Neutrophil (primary cell): ENCODE results near the gene CNKSR3.
A peak's percentile ranks its signal among the peaks of the same experiment; 100 is the strongest.

Source experiments
- H3K27ac ChIP-seq: fragments of 200-600 bp; sonication (generic); 2 replicates; pipeline ENCODE4 v1.5.1; 2016; ENCODE audit warnings: mild to moderate bottlenecking, moderate library complexity
- H3K27me3 ChIP-seq: fragments of 200-600 bp; sonication (generic); 2 replicates; pipeline ENCODE4 v1.6.0; 2016; ENCODE audit warnings: mild to moderate bottlenecking
- H3K36me3 ChIP-seq: fragments of 200-600 bp; sonication (generic); 2 replicates; pipeline ENCODE4 v1.5.1; 2017
- H3K4me1 ChIP-seq, 2 experiments: fragments of 200-600 bp in 1 of 2; sonication (generic) in 1 of 2; 1 replicate in 1 of 2; 2 replicates in 1 of 2; pipeline versions ENCODE4 v1.5.1 to v1.6.1; 2013 to 2016; ENCODE audit warnings: low read depth in 1 of 2, low read length in 1 of 2, mild to moderate bottlenecking in 1 of 2, moderate library complexity in 1 of 2; ENCODE audit not compliant: control insufficient read depth in 1 of 2, insufficient read depth in 1 of 2
- H3K4me3 ChIP-seq, 2 experiments: fragments of 200-600 bp in 1 of 2; sonication (generic) in 1 of 2; 1 replicate in 1 of 2; 2 replicates in 1 of 2; pipeline ENCODE4 v1.5.1; 2013 to 2016; ENCODE audit warnings: low read depth in 1 of 2, low read length in 1 of 2, mild to moderate bottlenecking in 1 of 2, moderate library complexity in 1 of 2
- H3K9me3 ChIP-seq: fragments of 200-600 bp; sonication (generic); 2 replicates; pipeline ENCODE4 v1.5.1; 2016
- CTCF ChIP-seq: fragments of 200-600 bp; sonication (generic); IDR thresholded peaks from 2 replicates; pipeline ENCODE4 v1.5.1; 2016; ENCODE audit warnings: antibody characterized with exemption

CNKSR3 gene

DNA sequence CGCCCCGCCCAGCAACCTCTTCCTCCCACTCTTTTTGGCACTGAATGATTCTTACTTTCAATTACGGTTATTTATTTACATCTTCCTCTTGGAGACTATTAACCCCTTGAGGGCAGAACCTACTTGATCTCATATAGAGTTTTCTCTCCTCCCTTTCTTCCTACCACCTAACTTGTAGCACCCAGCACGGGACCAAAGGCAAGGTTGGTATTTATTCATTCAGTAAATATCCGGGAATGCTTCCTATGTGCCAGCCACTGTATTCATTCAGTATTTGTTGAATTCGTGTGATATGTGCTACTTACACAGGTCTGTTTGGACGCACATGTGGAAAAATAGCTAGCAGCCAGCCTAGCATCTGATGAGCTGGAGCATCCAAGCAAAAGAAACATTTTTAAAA lies 1.3 kb upstream of the CNKSR3 start:
- TF ChIP-seq CTCF: no peak
- Histone ChIP-seq H3K27me3 (peaks cover 84% of the 10 kb centered on the region), H3K4me1 (peaks cover 16 to 22% of the 10 kb centered on the region in 2 experiments), H3K9me3 (no peaks in the 10 kb centered on the region), H3K4me3 (no peak overlapping the region), H3K27ac (no peak overlapping the region), H3K36me3 (no peaks in the 10 kb centered on the region)

GRCh38 chr6:154509421-154510143 lies 903 bp downstream of the CNKSR3 start:
- Histone ChIP-seq H3K4me3 (peak overlapping the region; percentile 50 to 60), H3K4me1 (peaks cover 16 to 22% of the 10 kb centered on the region in 2 experiments), H3K36me3 (no peaks in the 10 kb centered on the region), H3K27ac (no peak overlapping the region), H3K9me3 (no peaks in the 10 kb centered on the region), H3K27me3 (peaks cover 79% of the 10 kb centered on the region)
- no peak for TF ChIP-seq CTCF

- Histone ChIP-seq H3K9me3 (no peaks in the 10 kb centered on the region), H3K27ac (no peak overlapping the region), H3K27me3 (peaks cover 71% of the 10 kb centered on the region), H3K4me3 (peak overlapping the region in 1 of 2 experiments; percentile 60), H3K4me1 (peaks cover 16 to 22% of the 10 kb centered on the region in 2 experiments), H3K36me3 (no peaks in the 10 kb centered on the region)
- TF ChIP-seq CTCF: no peak
These were observed 1.7 kb downstream of the CNKSR3 start for GRCh38 chr6:154508573-154509375.

DNA sequence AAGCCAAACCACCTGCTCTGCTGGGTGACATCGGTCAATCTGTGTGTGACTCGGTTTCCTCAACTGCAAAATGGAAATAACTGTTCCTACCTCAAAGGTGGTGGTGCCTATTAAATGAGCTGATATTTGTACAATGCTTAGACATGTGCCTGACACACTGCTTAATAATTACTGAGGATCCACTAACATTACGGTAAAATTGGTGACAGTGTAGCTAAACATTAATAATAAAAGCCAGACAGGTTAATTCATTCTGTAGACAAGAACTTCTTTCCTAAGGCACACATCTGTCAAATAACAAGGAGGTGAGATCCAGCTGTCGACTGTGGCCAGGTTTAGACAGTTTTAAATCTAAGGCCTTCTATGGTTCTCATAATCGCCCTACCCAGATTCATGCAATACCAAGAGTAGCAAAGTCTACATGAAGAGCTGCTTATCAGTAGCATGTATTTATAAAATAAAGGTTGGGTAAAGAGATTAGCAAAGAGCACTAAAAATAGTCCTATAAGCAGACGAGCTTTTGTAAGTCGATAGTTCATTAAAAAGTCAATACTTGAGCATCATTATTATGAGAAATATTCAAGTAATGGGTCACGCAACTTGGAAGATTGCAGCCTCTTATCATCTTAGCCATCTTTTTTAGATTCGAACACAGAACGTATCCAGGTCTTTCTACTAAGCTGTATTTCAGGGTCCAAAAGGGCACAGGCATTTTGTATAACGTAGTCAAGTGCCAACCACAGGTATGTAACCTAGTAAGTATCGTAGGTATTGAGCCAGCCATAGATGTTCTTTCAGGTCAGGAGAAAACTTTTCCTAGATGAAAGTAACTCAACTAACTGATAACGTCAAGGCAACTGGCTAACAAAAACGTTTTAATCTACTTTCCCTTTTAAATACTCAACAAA lies 3.2 kb downstream of the CNKSR3 start:
- Histone ChIP-seq H3K9me3 (no peaks in the 10 kb centered on the region), H3K4me3 (no peak overlapping the region), H3K36me3 (no peaks in the 10 kb centered on the region), H3K27me3 (peaks cover 56% of the 10 kb centered on the region), H3K4me1 (peaks cover 16 to 22% of the 10 kb centered on the region in 2 experiments), H3K27ac (no peak overlapping the region)
- no peak for TF ChIP-seq CTCF

DNA sequence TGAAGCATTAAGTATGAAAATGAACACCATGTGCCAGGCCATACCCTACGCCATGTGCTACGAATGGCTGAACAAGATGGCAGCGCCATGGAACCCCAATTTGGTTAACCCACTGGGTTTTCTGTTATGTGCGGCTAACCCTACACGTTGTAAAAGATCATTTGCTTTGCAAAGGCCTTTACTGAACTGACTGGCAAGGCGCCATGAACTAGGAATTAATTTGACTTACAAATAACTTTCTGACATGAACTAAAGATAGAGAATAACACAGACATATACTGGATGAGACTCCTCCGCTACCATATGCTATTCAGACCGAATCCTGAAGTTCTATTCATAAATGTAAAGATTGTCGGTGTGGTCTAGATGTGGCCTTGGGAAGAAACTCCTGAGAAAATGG lies 3.9 kb downstream of the CNKSR3 start:
- Histone ChIP-seq H3K4me1 (peaks cover 16 to 22% of the 10 kb centered on the region in 2 experiments), H3K4me3 (no peak overlapping the region), H3K36me3 (no peaks in the 10 kb centered on the region), H3K27me3 (peaks cover 49% of the 10 kb centered on the region), H3K9me3 (no peaks in the 10 kb centered on the region), H3K27ac (no peak overlapping the region)
- no peak for TF ChIP-seq CTCF
